Measurements from ENCODE around the gene SULF2.

DNA sequence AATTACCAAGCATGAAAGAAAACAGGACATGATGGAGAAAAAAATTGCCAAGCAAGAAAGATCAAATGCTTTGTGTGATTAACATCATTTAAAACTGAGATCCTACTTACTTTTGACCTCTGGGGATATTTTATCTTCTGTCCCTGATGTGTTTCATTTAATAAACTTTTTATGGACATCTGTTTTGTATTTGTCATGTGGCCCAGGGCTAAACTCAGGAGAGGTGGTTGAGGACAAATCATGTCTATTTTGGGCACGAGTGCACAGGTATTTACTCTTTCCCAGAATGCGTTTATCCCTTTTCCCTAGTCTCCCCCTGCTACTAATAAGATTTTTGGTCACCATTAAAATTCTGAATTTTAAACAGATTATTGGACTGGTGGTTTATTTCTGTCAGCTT, 155.4 kb downstream of the SULF2 start:
- TF ChIP-seq, protein P1, sequence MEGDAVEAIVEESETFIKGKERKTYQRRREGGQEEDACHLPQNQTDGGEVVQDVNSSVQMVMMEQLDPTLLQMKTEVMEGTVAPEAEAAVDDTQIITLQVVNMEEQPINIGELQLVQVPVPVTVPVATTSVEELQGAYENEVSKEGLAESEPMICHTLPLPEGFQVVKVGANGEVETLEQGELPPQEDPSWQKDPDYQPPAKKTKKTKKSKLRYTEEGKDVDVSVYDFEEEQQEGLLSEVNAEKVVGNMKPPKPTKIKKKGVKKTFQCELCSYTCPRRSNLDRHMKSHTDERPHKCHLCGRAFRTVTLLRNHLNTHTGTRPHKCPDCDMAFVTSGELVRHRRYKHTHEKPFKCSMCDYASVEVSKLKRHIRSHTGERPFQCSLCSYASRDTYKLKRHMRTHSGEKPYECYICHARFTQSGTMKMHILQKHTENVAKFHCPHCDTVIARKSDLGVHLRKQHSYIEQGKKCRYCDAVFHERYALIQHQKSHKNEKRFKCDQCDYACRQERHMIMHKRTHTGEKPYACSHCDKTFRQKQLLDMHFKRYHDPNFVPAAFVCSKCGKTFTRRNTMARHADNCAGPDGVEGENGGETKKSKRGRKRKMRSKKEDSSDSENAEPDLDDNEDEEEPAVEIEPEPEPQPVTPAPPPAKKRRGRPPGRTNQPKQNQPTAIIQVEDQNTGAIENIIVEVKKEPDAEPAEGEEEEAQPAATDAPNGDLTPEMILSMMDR (conservative IDR thresholded peaks at IDR 0.05 in 1 of 2, IDR thresholded peaks at IDR 0.05 in 1 of 2; ENCODE audit: extremely low read depth in 1 of 2, insufficient read depth in 1 of 2, low read depth in 1 of 2, low read length in 2 of 2), result no peak
- TF ChIP-seq EZH2 (IDR thresholded peaks at IDR 0.05; ENCODE audit: borderline replicate concordance, low read length), result no peak
